Lung (tissue), 12 donors: ENCODE data around the gene IL6R. TPM values are rescaled to one million over a fixed set of nuclear protein-coding genes. Genes with fewer than 3 reads are reported as not detected.
A peak's percentile ranks its signal among the peaks of the same experiment; 100 is the strongest.
"Not testable (repeated sequence)": the region's sequence is repeated elsewhere in the genome, so short reads cannot be mapped to it uniquely, and the experiment has no call there.

Experiments
- ATAC-seq: fragments of 200-7000 bp; cut with Tn5 transposase; one replicate; pipeline ENCODE4 v1.9.1; 2020; ENCODE audit warnings: moderate number of reproducible peaks; ENCODE audit not compliant: insufficient read depth, low FRiP score
- DNase-seq, 3 donors: peaks; one replicate each; pipeline ENCODE4 v3.0.0-alpha.2; 2013 to 2017
- H3K27ac ChIP-seq, 2 donors: one replicate each; pipeline ENCODE4 v1.5.1; 2013; ENCODE audit warnings: mild to moderate bottlenecking in 2 of 2, moderate library complexity in 2 of 2, control low read depth in 1 of 2, inconsistent platforms in 1 of 2, low read depth in 1 of 2, low read length in 1 of 2
- H3K27me3 ChIP-seq, 3 donors: one replicate each; pipeline ENCODE4 v1.5.1; 2013; ENCODE audit warnings: low read length in 2 of 3; ENCODE audit not compliant: control insufficient read depth in 3 of 3, insufficient read depth in 3 of 3
- H3K36me3 ChIP-seq, 4 donors: one replicate each; pipeline ENCODE4 v1.5.1; 2013; ENCODE audit warnings: low read length in 4 of 4, mild to moderate bottlenecking in 1 of 4, moderate library complexity in 1 of 4; ENCODE audit not compliant: control insufficient read depth in 4 of 4, insufficient read depth in 4 of 4
- H3K4me1 ChIP-seq, 5 donors: one replicate each; pipeline ENCODE4 v1.5.1; 2013; ENCODE audit warnings: low read length in 5 of 5, mild to moderate bottlenecking in 2 of 5, moderate library complexity in 1 of 5; ENCODE audit not compliant: control insufficient read depth in 5 of 5, insufficient read depth in 5 of 5
- H3K4me3 ChIP-seq: one replicate; pipeline ENCODE4 v1.5.1; 2013; ENCODE audit warnings: mild to moderate bottlenecking, control low read depth, moderate library complexity
- H3K9ac ChIP-seq, 2 donors: one replicate each; pipeline ENCODE4 v1.5.1; 2013; ENCODE audit warnings: low read length in 2 of 2, control low read depth in 1 of 2; ENCODE audit not compliant: insufficient read depth in 1 of 2
- H3K9me3 ChIP-seq, 4 donors: one replicate each; pipeline ENCODE4 v1.5.1; 2013; ENCODE audit warnings: low read length in 3 of 4, mild to moderate bottlenecking in 1 of 4, moderate library complexity in 1 of 4; ENCODE audit not compliant: control insufficient read depth in 4 of 4, insufficient read depth in 3 of 4
- CTCF ChIP-seq: IDR thresholded peaks from 2 replicates; pipeline ENCODE4 v1.5.1; 2012; ENCODE audit warnings: mild to moderate bottlenecking; ENCODE audit errors: control extremely low read depth, extremely low read depth
- WGBS, 2 donors: extraction: QIAGEN DNeasy Blood & Tissue Kit; methylation state at CpG; one replicate each; pipeline ENCODE4 v1.1.7; 2013; 5-methylcytosine and 5-hydroxymethylcytosine counted together
- polyA plus RNA-seq, 2 donors: library from polyadenylated mRNA; stranded (reverse); fragments of 200-250 nt; gene quantifications; one replicate each; pipeline ENCODE4 v1.2.1, GENCODE V29; 2013
- total RNA-seq, 2 donors: library from RNA; depleted of rRNA in 1 of 2; stranded (reverse); fragments of >200 nt in 1 of 2; gene quantifications; one replicate each; pipeline ENCODE4 v1.2.1, GENCODE V29; 2014 to 2021
- donor health status: control.
- donor health status: control.
- donor health status: Bipolar disorder and iron deficiency.
- donor health status: healthy.
- donor health status: DM: yes; HTN: yes; CAD: no.

Gene IL6R
- total and polyA plus RNA-seq, 4 donors = 12.3 to 79.7 (median 32.0) TPM

GRCh38 chr1:154483941-154484803 lies 79.0 kb downstream of the IL6R start:
- Histone ChIP-seq H3K27me3 (no peaks in the 10 kb centered on the region), H3K27ac (peak overlapping the region in 1 of 2 donors; percentile 74), H3K4me3 (no peak overlapping the region), H3K4me1 (peaks cover 0 to 17% (median 7%) of the 10 kb centered on the region in 5 donors), H3K9me3 (no peaks in the 10 kb centered on the region), H3K9ac (no peak overlapping the region), H3K36me3 (peaks cover 0 to 6% (median 0%) of the 10 kb centered on the region in 4 donors)
- ATAC-seq (peak; percentile 68), DNase-seq (no peak)
- 55 to 74% methylated on average over 14 of the region's 14 CpGs for WGBS, 2 donors
- no peak for TF ChIP-seq CTCF

GRCh38 chr1:154485106-154485505 lies 80.0 kb downstream of the IL6R start:
- Histone ChIP-seq H3K27ac (no peak overlapping the region), H3K4me1 (peaks cover 0 to 24% (median 7%) of the 10 kb centered on the region in 5 donors), H3K9ac (no peak overlapping the region), H3K36me3 (peaks cover 0 to 6% (median 0%) of the 10 kb centered on the region in 4 donors), H3K9me3 (no peaks in the 10 kb centered on the region), H3K4me3 (no peak overlapping the region), H3K27me3 (no peaks in the 10 kb centered on the region)
- DNase-seq (peak; percentile 40 to 77 (median 63)), ATAC-seq (no peak)
- WGBS, 2 donors = 24 to 34% methylated on average over 5 of the region's 5 CpGs
- TF ChIP-seq CTCF = no peak

- peaks cover 4 to 29% (median 7%) of the 10 kb centered on the region in 5 donors for H3K4me1 ChIP-seq
Measured at GRCh38 chr1:154485910-154486496, 80.9 kb downstream of the IL6R start.

GRCh38 chr1:154486756-154487155 lies 81.6 kb downstream of the IL6R start:
- ATAC-seq, H3K36me3 ChIP-seq, H3K9ac ChIP-seq, H3K9me3 ChIP-seq, DNase-seq, H3K27me3 ChIP-seq, H3K4me3 ChIP-seq: not testable (repeated sequence)
- Histone ChIP-seq H3K4me1 (peaks cover 7 to 29% (median 10%) of the 10 kb centered on the region in 5 donors), H3K27ac (peak overlapping the region; percentile 15 to 59)
- 28 to 48% methylated on average over 5 of the region's 5 CpGs for WGBS, 2 donors

More at GRCh38 chr1:154485910-154486496, 80.9 kb downstream of the IL6R start:
- H3K27ac ChIP-seq = peak overlapping the region; percentile 59 to 81
- no peak for TF ChIP-seq CTCF
- no peaks in the 10 kb centered on the region for H3K27me3 ChIP-seq
- peak in 2 of 3 donors; percentile 29 to 76 for DNase-seq
- ATAC-seq = no peak
- no peak overlapping the region for H3K9ac ChIP-seq
- peaks cover 0 to 6% (median 0%) of the 10 kb centered on the region in 4 donors for H3K36me3 ChIP-seq
- 46 to 50% methylated on average over 7 of the region's 7 CpGs for WGBS, 2 donors
- H3K9me3 ChIP-seq = no peaks in the 10 kb centered on the region
- H3K4me3 ChIP-seq = no peak overlapping the region
